H1 (cell line): ENCODE data around the gene MRPL34. TPM values are rescaled to one million over a fixed set of nuclear protein-coding genes. Genes with fewer than 3 reads are reported as not detected.

Experiments used
- CTCF ChIA-PET: fragments of 300-600 bp; sonication (Branson Sonifier 250); formaldehyde crosslinking; loops from one replicate; lab custom pipeline; 2021; ENCODE audit not compliant: partially characterized antibody; lab: Charles Lee
- POLR2A ChIA-PET: fragments of 300-600 bp; sonication (Branson Sonifier 250); formaldehyde crosslinking; loops from one replicate; lab custom pipeline; 2021; ENCODE audit warnings: inconsistent platforms; ENCODE audit not compliant: partially characterized antibody; lab: Charles Lee
- DNase-seq, 2 experiments: peaks; one replicate each; pipeline versions ENCODE4 v3.0.0 to v3.0.0-alpha.2; 2010 to 2022; ENCODE audit warnings: low spot score in 2 of 2, low read depth in 1 of 2, mixed read lengths in 1 of 2
- FAIRE-seq: peaks from 2 replicates; lab custom pipeline; 2011; peaks lifted over from hg19 to GRCh38; lab: Jason Lieb, UNC
- H2AFZ ChIP-seq: 2 replicates; pipeline ENCODE4 v1.8.1; 2012; ENCODE audit warnings: low read length, inconsistent platforms
- H2AK5ac ChIP-seq: 2 replicates; pipeline ENCODE4 v1.6.1; 2013; ENCODE audit warnings: low read depth, low read length
- H2BK120ac ChIP-seq: replicated peaks from 2 replicates; pipeline ENCODE3; 2013; ENCODE audit warnings: low read depth, low read length, inconsistent platforms
- H2BK12ac ChIP-seq: 2 replicates; pipeline ENCODE4 v1.6.1; 2013; ENCODE audit warnings: low read depth, low read length
- H2BK15ac ChIP-seq: 2 replicates; pipeline ENCODE4 v1.6.1; 2013; ENCODE audit warnings: low read length
- H2BK20ac ChIP-seq: 2 replicates; pipeline ENCODE4 v1.6.1; 2013; ENCODE audit warnings: low read length
- H2BK5ac ChIP-seq: 2 replicates; pipeline ENCODE4 v1.6.1; 2013; ENCODE audit warnings: low read depth, low read length
- H3K14ac ChIP-seq: 2 replicates; pipeline ENCODE4 v1.6.1; 2013; ENCODE audit warnings: inconsistent platforms; ENCODE audit not compliant: insufficient read length
- H3K18ac ChIP-seq: 2 replicates; pipeline ENCODE4 v1.6.1; 2013; ENCODE audit warnings: low read length; ENCODE audit errors: extremely low read depth
- H3K23ac ChIP-seq: 2 replicates; pipeline ENCODE4 v1.6.1; 2013; ENCODE audit warnings: inconsistent platforms; ENCODE audit not compliant: insufficient read length
- H3K23me2 ChIP-seq: 2 replicates; pipeline ENCODE4 v1.6.1; 2013; ENCODE audit warnings: low read depth, low read length
- H3K27ac ChIP-seq: 2 replicates; pipeline ENCODE4 v1.6.1; 2011; ENCODE audit warnings: low read depth, low read length, inconsistent platforms
- H3K27me3 ChIP-seq, 4 experiments: replicated peaks in 1 of 4; 1 replicate in 1 of 4; 2 replicates in 3 of 4; pipeline versions ENCODE4 v1.6.1 to v1.8.1; 2011 to 2013; ENCODE audit warnings: low read length in 3 of 4, mild to moderate bottlenecking in 3 of 4, inconsistent platforms in 2 of 4, mixed read lengths in 2 of 4, moderate library complexity in 1 of 4; ENCODE audit not compliant: control insufficient read depth in 3 of 4, insufficient read depth in 3 of 4; ENCODE audit errors: extremely low read depth in 1 of 4
- H3K36me3 ChIP-seq, 4 experiments: 2 replicates each; pipeline versions ENCODE4 v1.6.1 to v1.8.1; 2011 to 2013; ENCODE audit warnings: mild to moderate bottlenecking in 4 of 4, low read length in 3 of 4, moderate library complexity in 2 of 4, control low read depth in 1 of 4, inconsistent platforms in 1 of 4; ENCODE audit not compliant: insufficient read depth in 4 of 4, control insufficient read depth in 2 of 4
- H3K4ac ChIP-seq: replicated peaks from 2 replicates; pipeline ENCODE3; 2013; ENCODE audit warnings: low read length, low read depth, mixed read lengths, inconsistent platforms; ENCODE audit not compliant: insufficient read length
- H3K4me1 ChIP-seq, 4 experiments: replicated peaks in 1 of 4; 1 replicate in 1 of 4; 2 replicates in 3 of 4; pipeline versions ENCODE4 v1.6.1 to v1.8.1; 2011 to 2013; ENCODE audit warnings: low read length in 3 of 4, inconsistent platforms in 2 of 4, mixed read lengths in 1 of 4; ENCODE audit not compliant: insufficient read depth in 4 of 4, control insufficient read depth in 3 of 4
- H3K4me2 ChIP-seq, 2 experiments: 2 replicates each; pipeline versions ENCODE4 v1.6.1 to v1.8.1; 2011 to 2013; ENCODE audit warnings: low read depth in 2 of 2, low read length in 2 of 2, control low read depth in 1 of 2, inconsistent platforms in 1 of 2, mild to moderate bottlenecking in 1 of 2; ENCODE audit not compliant: insufficient read depth in 1 of 2
- H3K4me3 ChIP-seq, 4 experiments: fragments of 200-600, 300-600 bp in 1 of 4; sonication (generic), shearing (Covaris generic), sonication (Bioruptor Twin) in 1 of 4; 2 replicates each; pipeline versions ENCODE4 v1.5.1 to v1.8.1; 2011 to 2016; ENCODE audit warnings: low read length in 4 of 4, low read depth in 3 of 4, control low read depth in 2 of 4, inconsistent platforms in 2 of 4, mild to moderate bottlenecking in 2 of 4, mixed read lengths in 1 of 4, moderate library complexity in 1 of 4; ENCODE audit not compliant: insufficient read depth in 2 of 4; ENCODE audit errors: extremely low read depth in 1 of 4
- H3K56ac ChIP-seq: replicated peaks from 2 replicates; pipeline ENCODE3; 2013; ENCODE audit warnings: low read depth, mild to moderate bottlenecking, mixed read lengths, low read length, inconsistent platforms; ENCODE audit not compliant: insufficient read length
- H3K79me1 ChIP-seq: 2 replicates; pipeline ENCODE4 v1.6.1; 2013; ENCODE audit warnings: low read depth, low read length, control low read depth
- H3K79me2 ChIP-seq, 2 experiments: 2 replicates each; pipeline versions ENCODE4 v1.6.1 to v1.8.1; 2012 to 2013; ENCODE audit warnings: low read length in 2 of 2, mild to moderate bottlenecking in 2 of 2, inconsistent platforms in 1 of 2; ENCODE audit not compliant: insufficient read depth in 2 of 2, control insufficient read depth in 1 of 2
- H3K9ac ChIP-seq, 4 experiments: replicated peaks in 1 of 4; 1 replicate in 1 of 4; 2 replicates in 3 of 4; pipeline versions ENCODE4 v1.6.1 to v1.8.1; 2011 to 2013; ENCODE audit warnings: low read depth in 3 of 4, low read length in 3 of 4, control low read depth in 2 of 4, mild to moderate bottlenecking in 2 of 4, moderate library complexity in 2 of 4, inconsistent platforms in 1 of 4; ENCODE audit errors: extremely low read depth in 1 of 4
- H3K9me3 ChIP-seq, 2 experiments: 2 replicates each; pipeline versions ENCODE4 v1.6.1 to v1.8.1; 2012 to 2013; ENCODE audit warnings: mild to moderate bottlenecking in 2 of 2, moderate library complexity in 2 of 2, control low read depth in 1 of 2, inconsistent platforms in 1 of 2, low read depth in 1 of 2, low read length in 1 of 2, mixed read lengths in 1 of 2; ENCODE audit not compliant: insufficient read depth in 2 of 2
- H4K20me1 ChIP-seq, 2 experiments: replicated peaks in 1 of 2; 2 replicates each; pipeline versions ENCODE3 to v1.8.1; 2011 to 2013; ENCODE audit warnings: inconsistent platforms in 2 of 2, low read length in 2 of 2, mild to moderate bottlenecking in 1 of 2; ENCODE audit not compliant: insufficient read depth in 2 of 2, control insufficient read depth in 1 of 2
- H4K5ac ChIP-seq: 2 replicates; pipeline ENCODE4 v1.6.1; 2013; ENCODE audit warnings: low read length, low read depth, mixed read lengths, inconsistent platforms; ENCODE audit not compliant: insufficient read length
- H4K8ac ChIP-seq: 2 replicates; pipeline ENCODE4 v1.8.0; 2013; ENCODE audit warnings: mild to moderate bottlenecking, moderate library complexity, low read length, inconsistent platforms; ENCODE audit not compliant: insufficient read depth; ENCODE audit errors: extremely low read depth
- H4K91ac ChIP-seq: replicated peaks from 2 replicates; pipeline ENCODE3; 2013; ENCODE audit warnings: low read length, mixed read lengths, inconsistent platforms; ENCODE audit not compliant: insufficient read length
- CTBP2 ChIP-seq: IDR thresholded peaks from 2 replicates; pipeline ENCODE4 v1.7.0; 2011; ENCODE audit warnings: borderline replicate concordance, mild to moderate bottlenecking, moderate library complexity, mixed read lengths, low read length; ENCODE audit not compliant: insufficient read depth, insufficient read length
- HDAC2 ChIP-seq, 2 experiments: fragments of 300-600 bp in 1 of 2; sonication (generic) in 1 of 2; IDR thresholded peaks; 2 replicates each; pipeline ENCODE4 v1.6.1; 2011 to 2012; ENCODE audit warnings: low read depth in 2 of 2, low read length in 2 of 2, mild to moderate bottlenecking in 2 of 2, moderate library complexity in 2 of 2, borderline replicate concordance in 1 of 2, inconsistent platforms in 1 of 2
- KDM4A ChIP-seq: IDR thresholded peaks from one replicate; pipeline ENCODE4 v1.7.1; 2012; ENCODE audit warnings: low read depth, mild to moderate bottlenecking, moderate library complexity, low read length, inconsistent platforms; ENCODE audit not compliant: severe bottlenecking
- KDM5A ChIP-seq: fragments of 200-600 bp; IDR thresholded peaks from 2 replicates; pipeline ENCODE4 v1.7.1; 2012; ENCODE audit warnings: mild to moderate bottlenecking, low read length, inconsistent platforms, mixed read lengths
- WGBS, 2 experiments: shearing (Covaris generic) in 1 of 2; methylation state at CpG; one replicate each; pipeline versions ENCODE4 v1.1.6 to v1.1.7; 2013 to 2015; ENCODE audit warnings: low lambda C conversion rate in 2 of 2, mixed read lengths in 2 of 2, inconsistent platforms in 1 of 2, low coverage in 1 of 2, missing lambda C conversion rate in 1 of 2; ENCODE audit not compliant: insufficient replicate concordance in 2 of 2, insufficient coverage in 1 of 2, insufficient read length in 1 of 2; ENCODE audit errors: extremely low coverage in 1 of 2, missing lambda C conversion rate in 1 of 2; 5-methylcytosine and 5-hydroxymethylcytosine counted together
- polyA plus RNA-seq, 7 experiments: library from polyadenylated mRNA; depleted of rRNA in 3 of 7; stranded (reverse) in 5 of 7; unstranded in 2 of 7; fragments of >200 nt in 5 of 7; fragments of 200-250 nt in 2 of 7; gene quantifications; 1 replicate in 5 of 7; 2 replicates in 1 of 7; 4 replicates in 1 of 7; pipeline versions ENCODE4 v1.2.1 to v1.2.3, GENCODE V29; 2011 to 2013; ENCODE audit warnings: missing spikeins in 2 of 7, mixed read lengths in 2 of 7
- total RNA-seq: library from RNA; stranded (reverse); fragmentation: NEBNext Ultra II Directional; extraction: Animal tissue kit (Norgen Biotek cat#: 25700); gene quantifications from 2 replicates; pipeline ENCODE4 v1.2.1, GENCODE V29; 2021

Gene MRPL34
- total and polyA plus RNA-seq, 2 of the 8 experiments (the other 6 are each of a cell fraction or from before 2014, with no cell fraction given): 91.9 to 99.6 TPM

- no peak for TF ChIP-seq HDAC2 (IDR thresholded peaks at IDR 0.05; ENCODE audit: borderline replicate concordance in 1 of 2, low read depth in 2 of 2, low read length in 2 of 2)
- TF ChIP-seq KDM4A: no peak
- no peak for TF ChIP-seq CTBP2
- TF ChIP-seq KDM5A: no peak
- CTCF ChIA-PET: interaction anchor here (1.4 to 5.7 kb wide), 5 partner anchors 9 to 79 kb away, joined by 3 to 56 read pairs (median 4); no protein-coding TSS in a partner anchor
Observed at GRCh38 chr19:17279436-17279835, 26.2 kb upstream of the MRPL34 start.

More at GRCh38 chr19:17279436-17279835, 26.2 kb upstream of the MRPL34 start:
- Histone ChIP-seq H2BK5ac (no peak overlapping the region), H2BK120ac (no peak overlapping the region), H3K23ac (no peak overlapping the region), H4K91ac (no peak overlapping the region), H3K79me1 (no peaks in the 10 kb centered on the region), H2AFZ (no peak overlapping the region), H3K23me2 (no peaks in the 10 kb centered on the region; the same call in 1 of the 2 replicates), H3K9ac (no peak overlapping the region), H2BK15ac (no peak overlapping the region), H3K9me3 (no peaks in the 10 kb centered on the region), H3K56ac (no peak overlapping the region), H3K14ac (no peak overlapping the region), H3K79me2 (no peaks in the 10 kb centered on the region), H3K4ac (no peak overlapping the region), H3K27ac (no peak overlapping the region), H3K4me1 (peaks cover 0 to 3% (median under 1%) of the 10 kb centered on the region in 4 experiments; a peak in 3 of 7 replicates), H4K20me1 (peaks cover 0 to 2% of the 10 kb centered on the region in 2 experiments), H3K4me2 (no peak overlapping the region), H3K4me3 (no peak overlapping the region), H2BK20ac (no peak overlapping the region), H4K8ac (no peak overlapping the region), H3K27me3 (peaks cover 0 to 3% (median 0%) of the 10 kb centered on the region in 4 experiments; a peak in 3 of 7 replicates), H2BK12ac (no peak overlapping the region), H2AK5ac (no peak overlapping the region), H3K36me3 (peaks cover 0 to 22% (median 10%) of the 10 kb centered on the region in 4 experiments; a peak in 6 of 8 replicates), H4K5ac (no peak overlapping the region), H3K18ac (no peak overlapping the region)
- POLR2A ChIA-PET: interaction anchor here (0.6 to 9.0 kb wide), 7 partner anchors 11 to 239 kb away, joined by 3 to 113 read pairs (median 4); partner anchors contain the start of genes BABAM1, OCEL1 and USHBP1
- WGBS, 2 experiments: 94% methylated on average over 3 of the region's 3 CpGs; no CpG with 5 or more reads in 1 of the 2 experiments
- FAIRE-seq: no peak
- no peak for DNase-seq
